GM18517 (cell line): ENCODE data around the gene ZYG11B.
"Not testable (repeated sequence)": the region's sequence is repeated elsewhere in the genome, so short reads cannot be mapped to it uniquely, and the experiment has no call there.

Experiments
- ATAC-seq: cut with Tn5 transposase; IDR thresholded peaks from one replicate; pipeline ENCODE4 v1.9.1; 2021; ENCODE audit warnings: mild to moderate bottlenecking, moderate library complexity; ENCODE audit not compliant: unreplicated experiment

The ZYG11B gene

DNA sequence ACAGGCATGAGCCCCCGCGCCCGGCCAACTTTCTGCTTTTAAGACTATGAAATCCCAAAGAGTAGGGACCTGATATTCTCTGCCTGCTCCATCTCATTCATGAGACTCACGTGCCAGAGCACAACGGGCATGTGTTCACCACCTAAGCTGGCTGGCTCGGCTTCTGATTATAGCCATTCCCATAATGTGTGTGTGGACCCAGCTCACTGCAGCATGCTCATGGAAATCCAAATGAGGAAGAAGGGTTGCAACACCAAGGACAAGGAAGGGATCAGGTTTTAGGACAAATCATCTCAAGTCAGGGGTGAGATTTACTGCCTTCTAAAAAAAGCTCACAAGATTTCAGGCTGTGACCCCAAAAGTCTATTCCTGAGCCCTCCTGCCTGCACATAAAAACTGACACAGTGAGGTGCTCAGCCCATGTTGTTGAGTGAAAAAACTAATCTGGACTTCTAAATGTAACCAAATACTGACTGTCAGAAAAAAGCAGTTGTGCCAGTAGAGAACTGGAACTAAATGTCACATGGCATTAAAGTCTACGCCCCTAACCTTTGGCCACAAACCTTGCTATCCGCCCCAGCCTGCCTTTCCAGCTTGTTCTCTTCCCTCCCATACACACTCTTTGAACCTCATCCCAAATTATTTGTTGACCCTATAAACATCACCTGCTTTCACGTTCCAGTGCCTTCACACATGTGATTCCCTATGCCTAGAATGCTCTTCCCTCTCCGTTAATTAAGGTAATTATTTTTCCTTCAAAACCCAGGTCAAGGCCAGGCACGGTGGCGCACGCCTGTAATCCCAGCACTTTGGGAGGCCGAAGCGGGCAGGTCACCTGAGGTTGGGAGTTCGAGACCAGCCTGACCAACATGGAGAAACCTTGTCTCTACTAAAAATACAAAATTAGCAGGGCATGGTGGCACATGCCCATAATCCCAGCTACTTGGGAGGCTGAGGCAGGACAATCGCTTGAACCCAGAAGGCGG lies 19.0 kb upstream of the ZYG11B start:
- no peak for ATAC-seq

DNA sequence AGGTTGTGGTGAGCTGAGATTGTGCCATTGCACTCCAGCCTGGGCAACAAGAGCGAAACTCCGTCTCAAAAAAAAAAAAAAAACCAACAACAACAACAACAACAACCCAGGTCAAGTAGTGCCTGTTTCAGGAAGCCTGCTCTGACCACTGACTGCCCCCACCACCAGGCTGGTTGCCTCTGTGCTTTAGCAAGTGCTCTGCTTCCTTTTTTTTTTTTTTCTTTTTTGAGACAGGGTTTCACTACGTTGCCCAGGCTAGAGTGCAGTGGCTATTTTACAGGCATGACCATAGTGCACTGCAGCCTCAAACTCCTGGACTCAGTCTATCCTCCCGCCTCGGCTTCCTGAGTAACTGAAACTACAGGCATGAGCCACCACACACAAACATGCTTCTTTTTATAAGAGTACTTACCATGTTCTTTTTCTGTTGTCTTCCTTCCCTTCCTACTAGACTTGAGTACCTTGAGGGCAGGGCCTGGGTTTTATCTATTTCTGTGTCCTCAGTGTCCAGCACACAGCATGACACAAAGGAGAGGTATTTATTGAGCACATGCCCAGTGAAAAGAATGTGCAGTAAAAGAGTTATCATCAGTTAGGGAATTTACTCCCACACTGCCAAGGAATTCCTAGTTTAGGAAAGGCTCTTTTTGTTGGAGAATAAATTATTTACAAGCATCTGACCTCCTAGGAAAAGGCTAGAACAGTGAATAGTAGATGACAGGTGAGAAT lies 18.2 kb upstream of the ZYG11B start:
- no peak for ATAC-seq

DNA sequence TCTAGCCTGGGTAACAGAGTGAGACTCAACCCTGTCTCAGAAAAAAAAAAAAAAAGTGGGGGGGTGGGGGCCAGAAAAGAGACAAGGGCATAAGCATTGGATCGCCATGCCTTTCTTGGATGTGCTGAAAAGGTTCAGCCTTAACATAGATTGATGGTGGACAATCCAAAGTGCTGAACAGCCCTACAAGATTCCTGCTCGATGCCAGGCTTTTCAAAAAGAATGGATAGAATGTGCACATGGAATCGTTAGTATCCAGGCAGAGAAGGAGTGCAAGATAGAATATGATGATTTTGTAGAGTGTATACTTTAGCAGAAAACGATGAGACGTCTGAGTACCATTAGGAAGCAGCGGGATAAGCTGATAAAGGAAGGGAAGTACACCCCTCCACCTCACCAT lies 17.2 kb upstream of the ZYG11B start:
- ATAC-seq: no peak

DNA sequence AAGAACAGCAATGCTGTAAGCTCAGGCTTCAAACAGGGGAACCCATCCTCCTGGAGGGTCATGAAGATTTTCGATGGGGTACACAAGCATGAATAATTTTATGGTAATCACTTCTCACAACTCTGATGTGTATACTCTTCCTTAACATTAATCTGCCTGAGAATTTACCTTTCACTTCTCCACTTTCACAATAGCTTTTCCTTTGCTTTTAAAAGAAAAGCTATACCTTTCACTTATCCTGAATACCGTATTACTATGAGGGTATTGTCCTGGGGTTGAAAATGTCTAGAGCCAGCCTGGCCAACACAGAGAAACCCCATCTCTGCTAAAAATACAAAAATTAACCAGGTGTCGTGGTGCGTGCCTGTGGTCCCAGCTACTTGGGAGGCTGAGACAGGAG lies 12.7 kb upstream of the ZYG11B start:
- no peak for ATAC-seq

DNA sequence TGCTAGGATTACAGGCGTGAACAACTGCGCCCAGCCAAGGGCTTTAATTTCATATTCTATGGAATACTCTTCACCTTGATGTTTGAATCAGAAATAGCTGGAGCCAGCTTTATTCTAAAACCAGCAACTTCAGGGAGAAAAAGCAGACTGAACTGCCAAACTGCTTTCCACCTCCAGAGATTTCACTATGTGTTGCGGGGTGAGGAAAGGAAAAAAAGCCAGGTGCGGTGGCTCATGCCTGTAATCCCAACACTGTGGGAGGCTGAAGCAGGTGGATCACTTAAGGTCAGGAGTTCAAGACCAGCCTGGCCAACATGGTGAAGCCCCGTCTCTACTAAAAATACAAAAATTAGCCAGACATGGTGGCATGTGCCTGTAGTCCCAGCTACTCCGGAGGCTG lies 11.0 kb upstream of the ZYG11B start:
- ATAC-seq: not testable (repeated sequence)

DNA sequence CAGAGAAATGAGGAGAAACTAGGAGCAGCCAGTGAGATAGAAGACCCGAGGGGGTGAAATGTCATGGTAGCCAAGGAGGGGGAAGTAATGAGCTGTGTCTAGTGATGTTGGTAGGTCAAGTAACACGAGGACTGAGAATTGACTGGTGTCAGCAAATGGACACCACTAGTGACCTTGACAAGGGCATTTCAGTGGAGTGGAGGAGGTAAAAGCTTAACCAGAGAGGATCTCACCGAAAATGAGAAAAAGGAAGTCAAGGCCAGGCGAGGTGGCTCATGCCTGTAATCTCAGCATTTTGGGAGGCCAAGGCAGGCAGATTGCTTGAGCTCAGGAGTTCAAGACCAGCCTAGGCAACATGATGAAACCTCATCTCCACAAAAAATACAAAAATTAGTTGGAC lies 3.0 kb upstream of the ZYG11B start:
- no peak for ATAC-seq

DNA sequence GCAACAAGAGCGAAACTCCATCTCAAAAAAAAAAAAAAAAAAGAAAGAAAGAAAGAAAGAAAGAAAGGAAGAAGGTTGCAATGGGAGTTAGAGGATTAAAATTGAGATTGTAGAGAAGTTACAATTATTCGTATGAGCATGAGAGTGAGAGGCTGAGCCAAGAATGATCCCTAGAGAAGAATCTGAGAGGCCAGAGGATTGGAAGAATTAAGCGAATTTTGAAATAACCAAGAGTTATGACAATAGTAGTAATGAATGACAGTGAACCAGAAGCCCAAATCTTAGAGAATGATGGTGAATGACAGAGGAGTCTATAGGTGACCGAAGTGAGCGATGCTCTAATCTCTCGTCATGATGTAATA lies 369 bp upstream of the ZYG11B start:
- ATAC-seq: no peak

DNA sequence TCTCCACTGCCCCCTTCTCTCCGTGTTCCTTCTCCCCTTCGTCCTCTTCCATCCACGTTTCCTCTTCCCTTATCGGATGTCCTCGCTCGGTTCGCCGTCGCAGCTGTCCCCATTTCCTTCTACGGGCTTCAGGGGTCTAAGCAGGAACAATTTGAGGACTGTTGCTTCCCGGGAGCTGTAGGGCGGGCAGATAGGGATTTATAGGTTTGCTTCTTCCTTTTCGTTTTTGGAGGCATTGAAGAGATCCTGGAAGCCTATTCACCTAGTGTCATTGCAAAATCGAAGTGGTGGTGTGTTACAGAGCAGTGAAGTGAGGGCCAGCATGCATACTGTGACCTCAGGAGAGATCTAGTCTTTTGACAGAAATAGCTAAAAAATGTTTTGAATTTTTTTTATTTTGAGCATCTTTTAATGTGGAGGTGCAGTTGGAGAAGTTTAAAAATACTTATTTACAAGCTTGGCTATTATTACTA lies 897 bp downstream of the ZYG11B start:
- no peak for ATAC-seq

DNA sequence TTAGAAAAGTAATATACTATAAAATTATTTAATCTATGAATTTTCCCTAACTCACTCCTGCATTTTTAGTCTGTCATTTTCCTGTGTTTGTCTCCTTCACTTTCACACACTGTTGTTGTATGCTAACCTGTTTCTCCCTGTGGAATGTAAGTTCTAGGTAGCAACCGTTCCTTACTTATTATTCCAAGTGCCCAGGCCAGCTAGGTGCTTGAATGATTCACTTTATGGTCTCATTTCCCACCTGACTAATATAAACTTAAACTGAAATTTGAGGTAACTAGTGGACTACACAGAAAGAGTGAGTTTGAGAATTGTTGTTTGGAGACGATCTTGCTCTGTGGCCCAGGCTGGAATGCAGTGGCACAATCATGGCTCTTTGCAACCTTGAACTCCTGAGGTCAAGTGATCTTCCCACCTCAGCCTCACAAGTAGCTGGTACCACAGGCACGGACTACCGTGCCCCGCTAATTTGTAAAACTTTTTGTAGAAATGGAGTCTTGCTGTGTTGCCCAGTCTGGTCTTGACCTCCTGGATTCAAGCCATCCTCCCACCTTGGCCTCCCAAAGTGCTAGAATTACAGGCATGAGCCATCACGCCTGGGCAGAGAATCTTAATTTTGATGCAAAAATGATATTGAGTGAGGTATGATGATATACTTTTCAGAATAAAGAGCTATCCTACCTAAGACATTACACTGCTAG lies 1.9 kb downstream of the ZYG11B start:
- no peak for ATAC-seq

DNA sequence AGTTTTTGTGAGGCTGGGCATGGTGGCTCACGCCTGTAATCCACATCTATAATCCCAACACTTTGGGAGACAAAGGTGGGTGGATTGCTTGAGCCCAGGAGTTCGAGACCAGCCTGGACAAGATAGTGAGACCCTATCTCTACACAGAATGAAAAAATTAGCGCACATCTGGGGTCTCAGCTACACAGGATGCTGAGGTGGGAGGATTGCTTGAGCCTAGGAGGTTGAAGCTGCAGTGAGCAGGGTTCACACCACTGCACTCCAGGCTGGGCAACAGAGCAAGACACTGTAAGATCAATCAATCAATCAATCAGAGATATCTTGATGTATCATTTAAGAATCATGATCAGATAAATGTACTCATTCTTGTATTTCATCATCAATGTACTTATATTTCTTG lies 7.1 kb downstream of the ZYG11B start:
- ATAC-seq: no peak

DNA sequence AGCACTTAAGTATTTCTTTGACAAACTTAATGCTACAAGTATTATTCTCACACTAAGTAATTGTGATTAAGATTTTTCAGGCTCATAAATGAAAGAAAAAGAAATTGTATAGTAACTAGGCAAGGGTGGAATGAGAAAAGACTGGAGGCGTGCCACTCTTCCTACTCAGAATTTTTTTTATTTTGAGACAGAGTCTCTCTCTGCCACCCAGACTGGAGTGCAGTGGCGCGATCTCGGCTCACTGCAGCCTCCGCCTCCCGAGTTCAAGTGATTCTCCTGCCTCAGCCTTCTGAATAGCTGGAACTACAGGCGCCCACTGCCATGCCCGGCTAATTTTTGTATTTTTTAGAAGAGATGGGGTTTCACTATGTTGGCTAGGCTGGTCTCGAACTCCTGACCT lies 9.1 kb downstream of the ZYG11B start:
- ATAC-seq: not testable (repeated sequence)

DNA sequence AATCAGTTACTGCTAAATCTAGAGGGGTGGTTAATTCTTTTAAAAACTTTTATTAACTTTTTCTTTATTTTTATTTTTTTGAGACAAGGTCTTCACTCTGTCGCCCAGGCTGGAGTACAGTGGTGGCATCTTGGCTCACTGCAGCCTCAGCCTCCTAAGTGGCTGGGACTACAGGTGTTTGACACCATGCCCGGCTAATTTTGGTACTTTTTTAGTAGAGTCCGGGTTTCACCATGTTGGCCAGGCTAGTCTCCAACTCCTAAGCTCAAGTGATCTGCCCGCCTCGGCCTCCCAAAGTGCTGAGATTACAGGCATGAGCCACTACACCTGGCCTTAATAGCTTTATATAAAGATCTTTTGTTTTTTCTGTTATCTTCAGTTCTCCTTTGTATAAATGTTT lies 11.9 kb downstream of the ZYG11B start:
- ATAC-seq: no peak

DNA sequence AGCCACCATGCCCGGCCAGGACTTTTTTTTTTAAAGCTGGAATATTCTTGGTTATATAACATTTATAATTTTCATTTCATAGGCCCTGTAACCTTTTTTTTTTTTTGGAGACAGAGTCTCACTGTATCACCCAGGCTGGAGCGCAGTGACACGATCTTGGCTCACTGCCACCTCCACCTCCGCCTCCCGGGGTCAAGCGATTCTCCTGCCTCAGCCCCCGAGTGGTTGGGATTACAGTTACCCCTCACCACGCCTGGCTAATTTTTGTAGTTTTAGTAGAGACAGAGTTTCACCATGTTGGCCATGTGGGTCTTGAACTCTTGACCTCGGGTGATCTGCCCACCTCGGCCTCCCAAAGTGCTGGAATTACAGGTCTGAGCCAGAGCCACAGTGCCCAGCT lies 12.6 kb downstream of the ZYG11B start:
- no peak for ATAC-seq

DNA sequence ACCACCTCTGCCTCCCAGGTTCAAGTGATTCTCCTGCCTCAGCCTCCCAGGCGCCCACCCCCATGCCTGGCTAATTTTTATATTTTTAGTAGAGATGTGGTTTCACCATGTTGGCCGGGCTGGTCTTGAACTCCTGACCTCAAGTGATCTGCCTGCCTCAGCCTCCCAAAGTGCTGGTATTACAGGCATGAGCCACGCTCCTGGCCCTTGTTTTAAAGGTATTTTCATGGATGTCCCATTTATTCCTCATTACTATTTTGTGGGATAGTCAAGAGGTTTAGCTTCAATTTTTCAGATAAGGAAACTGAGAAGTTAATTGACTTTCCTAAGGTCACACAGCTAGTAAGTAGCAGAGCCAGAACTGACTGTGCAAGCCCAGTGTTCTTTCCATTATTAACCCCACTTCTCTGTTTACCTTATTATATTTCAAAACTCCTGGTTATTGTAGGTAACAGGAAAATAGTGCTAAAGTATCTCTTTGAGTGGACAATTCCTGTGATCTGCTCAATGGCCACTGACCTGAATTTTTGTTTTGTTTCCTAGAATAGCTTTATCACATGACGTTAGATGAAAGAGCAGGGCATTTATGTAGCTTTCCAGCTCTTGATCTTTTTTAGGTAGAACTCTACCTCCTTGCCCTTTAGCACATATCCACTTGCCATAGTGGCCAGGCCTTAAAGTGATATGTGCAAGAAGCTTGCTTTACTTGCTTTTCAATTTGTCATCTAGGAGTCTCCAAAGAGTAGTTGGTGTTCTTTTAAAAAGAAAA lies 13.6 kb downstream of the ZYG11B start:
- ATAC-seq: no peak

DNA sequence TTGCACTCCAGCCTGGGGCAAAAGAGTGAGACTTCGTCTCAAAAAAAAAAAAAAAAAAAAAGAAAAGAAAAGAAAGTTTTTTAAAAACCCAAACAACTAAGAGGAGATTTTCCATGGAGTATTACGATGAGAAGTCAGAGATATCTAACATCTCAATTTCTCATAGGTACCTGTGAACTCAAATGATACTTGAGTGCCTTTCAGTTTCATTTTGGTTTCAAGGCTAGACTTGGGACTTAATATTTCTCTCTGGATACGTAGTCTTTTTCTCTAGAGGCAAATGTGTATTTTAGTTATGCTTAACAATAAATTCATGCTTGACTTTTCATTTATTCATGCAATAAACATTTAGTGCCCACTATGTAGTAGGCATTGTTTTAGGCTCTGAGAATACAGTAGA lies 15.0 kb downstream of the ZYG11B start:
- ATAC-seq: no peak

DNA sequence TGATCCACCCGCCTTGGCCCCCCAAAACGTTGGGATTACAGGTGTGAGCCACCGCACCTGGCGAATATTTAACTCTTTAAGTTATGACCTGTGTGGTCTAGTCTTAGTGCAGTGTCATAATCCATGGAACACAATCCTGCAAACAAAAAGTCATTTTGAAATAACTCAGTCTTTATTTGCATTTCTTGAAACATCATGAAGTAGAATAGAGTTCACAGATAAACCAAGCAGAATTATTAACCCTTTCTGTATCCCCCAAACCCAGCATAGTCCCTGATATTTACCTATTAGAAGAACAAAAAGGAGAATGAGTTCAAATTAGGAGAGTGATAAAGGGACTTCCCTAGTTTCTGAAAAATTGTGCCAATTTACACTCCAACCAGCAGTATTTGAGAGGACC lies 19.9 kb downstream of the ZYG11B start:
- no peak for ATAC-seq

DNA sequence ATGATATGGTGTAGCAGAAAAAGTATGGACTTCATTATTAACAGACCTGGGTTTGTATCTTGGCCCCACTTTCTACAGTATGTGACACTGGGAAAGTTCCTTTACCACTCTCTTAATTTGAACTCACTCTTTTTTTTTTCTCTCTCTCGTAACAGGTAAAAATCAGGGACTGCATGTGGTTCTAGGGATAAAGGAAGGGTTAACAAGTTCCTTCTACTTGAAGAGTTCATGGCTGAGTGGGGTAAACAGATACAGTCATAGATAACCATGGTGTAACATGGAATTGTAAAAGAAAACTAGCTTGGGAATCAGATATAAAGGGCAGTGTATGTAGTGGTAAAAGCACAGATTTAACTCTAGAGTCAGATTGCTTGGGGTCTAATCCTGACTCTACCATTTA lies 21.2 kb downstream of the ZYG11B start:
- ATAC-seq: no peak

DNA sequence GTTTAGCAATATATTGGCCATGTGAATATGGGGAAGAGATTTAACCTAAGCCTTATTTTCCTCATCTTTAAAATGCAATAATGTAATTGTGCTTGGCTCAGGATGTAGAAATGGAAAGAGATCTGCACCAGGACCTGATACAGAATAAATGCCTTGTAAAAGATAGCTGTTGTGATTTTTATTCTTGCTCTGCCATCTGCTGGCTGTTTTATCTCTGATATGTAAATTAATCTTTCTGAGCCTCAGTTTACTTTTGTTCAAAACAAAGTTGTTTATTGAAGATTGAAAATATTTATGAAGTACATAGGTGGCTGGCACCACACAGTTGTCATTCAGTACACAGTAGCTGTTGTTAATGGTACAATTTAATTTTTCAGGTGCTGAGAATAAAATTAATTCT lies 21.9 kb downstream of the ZYG11B start:
- ATAC-seq: no peak

DNA sequence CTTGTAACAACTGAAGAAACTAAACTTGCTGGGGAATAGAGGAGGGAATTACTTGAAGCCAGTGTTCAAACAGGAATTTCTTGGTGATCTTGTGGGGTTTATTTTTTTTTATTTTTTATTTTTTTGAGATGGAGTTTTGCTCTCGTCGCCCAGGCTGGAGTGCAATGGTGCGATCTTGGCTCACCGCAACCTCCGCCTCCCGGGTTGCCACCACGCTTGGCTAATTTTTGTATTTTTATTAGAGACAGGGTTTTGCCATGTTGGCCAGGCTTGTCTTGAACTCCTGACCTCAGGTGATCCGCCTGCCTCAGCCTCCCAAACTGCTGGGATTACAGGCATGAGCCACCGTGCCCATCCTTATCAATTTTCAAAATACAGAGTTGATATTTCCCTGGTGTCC lies 23.2 kb downstream of the ZYG11B start:
- ATAC-seq: not testable (repeated sequence)

DNA sequence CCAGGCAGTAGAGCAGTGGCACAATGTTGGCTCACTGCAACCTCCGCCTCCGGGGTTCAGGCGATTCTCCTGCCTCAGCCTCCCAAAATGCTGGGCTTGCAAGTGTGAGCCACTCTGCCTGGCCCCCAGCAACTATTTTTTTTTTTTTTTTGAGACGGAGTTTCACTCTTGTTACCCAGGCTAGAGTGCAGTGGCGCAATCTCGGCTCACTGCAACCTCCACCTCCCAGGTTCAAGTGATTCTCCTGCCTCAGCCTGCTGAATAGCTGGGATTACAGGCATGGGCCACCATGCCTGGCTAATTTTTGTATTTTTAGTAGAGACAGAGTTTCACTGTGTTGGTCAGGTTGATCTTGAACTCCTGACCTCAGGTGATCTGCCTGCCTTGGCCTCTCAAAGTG lies 23.9 kb downstream of the ZYG11B start:
- not testable (repeated sequence) for ATAC-seq
